AG10803 (cell line): ENCODE measurements around the gene VAT1L.

Source experiments
- DNase-seq: peaks from one replicate; pipeline ENCODE4 v3.0.0; 2010; ENCODE audit warnings: low read depth
- H3K4me3 ChIP-seq: 2 replicates; pipeline ENCODE4 v1.5.1; 2011; ENCODE audit warnings: mild to moderate bottlenecking, low read length, control low read depth
- TF ChIP-seq, protein P1 (sequence below): conservative IDR thresholded peaks from 2 replicates; pipeline ENCODE4 v1.5.1; 2011; ENCODE audit warnings: mild to moderate bottlenecking, low read length, control low read depth, inconsistent platforms

The VAT1L gene

DNA sequence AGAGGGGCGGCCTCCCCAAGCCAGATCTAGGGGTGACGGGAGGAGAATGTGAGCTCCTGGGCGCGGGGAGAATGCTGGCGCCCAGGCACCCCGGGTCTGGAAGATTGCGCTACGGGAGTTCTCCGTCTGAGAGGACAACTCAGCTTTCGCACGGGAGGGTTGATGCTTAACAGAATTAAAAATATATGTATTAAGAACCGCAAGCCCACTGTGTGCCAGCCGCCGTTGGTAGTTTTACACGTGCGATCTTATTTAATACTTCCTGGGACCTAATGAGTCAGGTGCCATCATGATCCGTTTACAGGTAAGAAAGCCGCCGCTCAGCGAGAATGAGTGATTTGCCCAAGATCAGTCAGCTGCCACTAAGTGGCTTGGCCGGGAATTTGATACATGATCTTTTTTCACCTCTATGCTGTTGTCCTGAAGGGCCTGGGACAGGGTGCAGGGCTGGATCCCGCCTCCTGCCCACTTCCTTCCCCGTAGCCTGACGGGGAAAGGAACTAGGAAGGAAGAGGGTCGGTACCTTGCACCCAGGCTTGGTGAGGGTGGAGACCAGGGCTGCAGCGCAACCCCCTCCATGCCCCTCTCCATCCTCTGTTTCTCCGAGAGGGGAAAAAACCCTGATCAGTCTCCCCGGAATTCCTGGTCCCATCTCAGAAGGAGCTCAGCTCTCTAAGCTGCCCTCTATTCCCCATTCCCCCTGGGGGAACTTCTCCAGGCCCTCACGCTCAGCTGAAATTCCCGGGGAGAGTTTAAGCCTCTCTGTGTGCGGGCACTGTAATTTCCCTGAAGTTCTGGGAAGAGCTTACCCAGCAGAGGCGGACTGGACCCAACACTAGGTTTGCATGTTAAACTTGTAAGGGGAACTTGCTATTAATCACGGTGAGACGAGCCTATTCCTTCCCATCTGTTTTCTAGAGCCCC is 983 bp downstream of the VAT1L start:
- no peak for DNase-seq
- TF ChIP-seq, protein P1, sequence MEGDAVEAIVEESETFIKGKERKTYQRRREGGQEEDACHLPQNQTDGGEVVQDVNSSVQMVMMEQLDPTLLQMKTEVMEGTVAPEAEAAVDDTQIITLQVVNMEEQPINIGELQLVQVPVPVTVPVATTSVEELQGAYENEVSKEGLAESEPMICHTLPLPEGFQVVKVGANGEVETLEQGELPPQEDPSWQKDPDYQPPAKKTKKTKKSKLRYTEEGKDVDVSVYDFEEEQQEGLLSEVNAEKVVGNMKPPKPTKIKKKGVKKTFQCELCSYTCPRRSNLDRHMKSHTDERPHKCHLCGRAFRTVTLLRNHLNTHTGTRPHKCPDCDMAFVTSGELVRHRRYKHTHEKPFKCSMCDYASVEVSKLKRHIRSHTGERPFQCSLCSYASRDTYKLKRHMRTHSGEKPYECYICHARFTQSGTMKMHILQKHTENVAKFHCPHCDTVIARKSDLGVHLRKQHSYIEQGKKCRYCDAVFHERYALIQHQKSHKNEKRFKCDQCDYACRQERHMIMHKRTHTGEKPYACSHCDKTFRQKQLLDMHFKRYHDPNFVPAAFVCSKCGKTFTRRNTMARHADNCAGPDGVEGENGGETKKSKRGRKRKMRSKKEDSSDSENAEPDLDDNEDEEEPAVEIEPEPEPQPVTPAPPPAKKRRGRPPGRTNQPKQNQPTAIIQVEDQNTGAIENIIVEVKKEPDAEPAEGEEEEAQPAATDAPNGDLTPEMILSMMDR = no peak
- peak overlapping the region; percentile 72 for H3K4me3 ChIP-seq

DNA sequence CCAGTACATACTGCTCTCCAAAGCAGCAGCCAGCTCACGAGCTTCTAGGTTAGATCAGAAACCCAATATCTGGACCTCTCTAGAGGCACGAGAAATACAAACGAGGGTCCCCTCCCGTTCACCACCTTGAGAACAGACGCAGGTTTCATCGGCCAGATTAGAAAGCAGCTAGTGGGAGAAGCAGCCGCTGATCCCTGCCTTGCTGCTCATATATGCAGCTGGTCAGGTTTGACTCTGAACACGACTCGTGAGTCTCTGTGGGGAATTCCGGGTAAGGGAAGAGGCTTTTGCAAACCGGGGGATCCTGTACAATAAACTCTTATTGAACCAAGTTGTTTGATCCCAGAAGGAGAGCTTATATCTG is 1.6 kb downstream of the VAT1L start:
- peak overlapping the region; percentile 72 for H3K4me3 ChIP-seq
- no peak for DNase-seq
- TF ChIP-seq, protein P1 = no peak

DNA sequence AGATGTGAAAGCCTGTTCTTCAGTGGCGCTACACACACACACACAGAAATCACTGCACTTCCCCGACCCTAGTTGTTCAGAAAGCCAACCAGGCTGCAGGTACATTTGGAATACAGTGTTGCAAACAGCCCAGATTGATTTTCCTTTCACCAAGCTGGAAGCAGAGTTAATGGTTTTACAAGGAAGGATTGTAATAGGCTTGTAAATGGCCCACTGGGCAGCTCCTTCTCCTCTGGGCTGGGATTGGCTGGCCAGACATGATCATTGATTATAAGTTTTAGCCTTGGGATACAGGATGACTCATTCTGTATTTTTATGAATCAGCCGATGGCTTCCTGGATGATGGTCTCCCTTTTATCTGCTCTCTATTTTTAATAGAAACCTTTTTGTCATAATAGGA is 2.5 kb downstream of the VAT1L start:
- TF ChIP-seq, protein P1 = no peak
- no peak overlapping the region for H3K4me3 ChIP-seq
- no peak for DNase-seq

DNA sequence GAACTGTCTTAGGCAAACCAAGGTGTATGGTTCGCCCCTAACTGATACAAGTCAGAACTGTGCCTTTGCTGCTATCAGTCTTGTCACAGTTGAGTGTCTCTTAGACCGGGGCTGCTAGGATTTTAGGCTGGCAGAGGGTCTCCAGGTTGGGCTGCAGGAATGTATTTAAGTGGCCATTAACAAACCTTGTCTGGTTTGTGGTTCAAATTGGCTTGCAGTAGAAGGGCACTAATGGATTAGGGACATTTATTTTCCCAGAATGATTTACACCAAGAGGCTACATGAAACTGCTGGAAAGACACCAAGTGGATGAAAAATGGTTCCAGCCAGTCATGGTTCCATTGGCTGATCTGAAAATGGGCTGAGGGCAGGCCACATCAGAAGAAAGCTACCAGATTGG is 5.1 kb downstream of the VAT1L start:
- no peak overlapping the region for H3K4me3 ChIP-seq
- no peak for DNase-seq
- TF ChIP-seq, protein P1 = no peak

DNA sequence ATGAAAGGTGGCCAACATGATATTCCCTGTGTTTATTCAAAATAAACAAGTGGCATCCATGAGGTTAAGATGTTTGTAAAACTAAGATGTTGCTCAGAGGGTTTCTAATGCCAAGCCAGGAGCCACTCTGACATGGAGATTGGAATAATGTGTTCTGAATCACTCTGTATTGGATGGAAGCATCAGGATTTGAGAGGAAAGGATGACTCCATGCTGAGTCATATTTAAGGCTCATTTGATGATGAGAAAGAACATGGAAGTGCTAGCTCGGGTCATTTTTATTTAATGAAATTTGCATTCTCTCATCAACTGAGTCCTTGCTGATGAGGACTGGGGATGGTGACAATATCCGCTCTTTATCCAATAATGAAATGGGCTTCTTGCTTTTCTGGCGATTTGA is 6.2 kb downstream of the VAT1L start:
- no peak overlapping the region for H3K4me3 ChIP-seq
- DNase-seq = peak; percentile 68
- TF ChIP-seq, protein P1 = no peak

DNA sequence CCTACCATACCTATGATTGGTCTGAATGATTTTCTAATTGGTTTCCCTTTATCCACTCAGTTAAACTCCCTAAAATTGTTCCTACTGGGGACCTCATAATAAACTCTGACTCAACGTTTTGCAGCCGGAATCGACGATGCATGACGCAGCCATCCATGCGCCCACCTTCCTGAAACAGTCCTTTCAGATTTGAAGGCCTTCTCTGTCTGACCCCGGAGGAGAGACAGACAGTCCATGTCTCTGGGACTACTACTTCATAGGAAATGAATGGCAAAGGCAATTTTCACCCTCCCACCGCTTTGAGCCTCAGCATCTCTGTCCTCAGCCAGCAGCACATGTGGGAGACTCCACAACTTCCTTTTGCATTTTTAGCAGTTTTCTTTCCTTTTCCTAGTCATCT is 13.5 kb downstream of the VAT1L start:
- TF ChIP-seq, protein P1 = no peak

DNA sequence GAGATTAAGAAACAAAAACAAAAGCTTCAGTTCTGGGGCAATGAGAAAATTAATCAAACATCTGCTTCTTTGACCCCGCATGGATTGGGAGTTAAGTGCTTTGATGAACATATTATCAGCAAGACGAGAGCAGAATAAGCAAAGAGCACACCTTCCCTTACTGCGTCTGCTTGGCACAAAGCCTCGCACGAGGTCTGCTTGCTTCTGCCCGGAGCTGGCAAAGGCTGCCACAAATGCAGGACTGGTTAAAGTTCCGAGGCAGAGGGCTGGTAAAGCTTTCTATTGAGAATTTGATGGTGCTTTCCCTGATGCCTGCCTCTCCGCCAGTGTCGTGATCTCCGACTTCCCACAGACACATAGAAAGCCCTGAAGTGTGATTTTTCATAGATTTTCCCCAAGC is 17.0 kb downstream of the VAT1L start:
- no peak overlapping the region for H3K4me3 ChIP-seq
- DNase-seq = no peak
- TF ChIP-seq, protein P1 = no peak

More for the DNA sequence above, 13.5 kb downstream of the VAT1L start:
- no peak overlapping the region for H3K4me3 ChIP-seq
- no peak for DNase-seq
